Heart left ventricle (tissue), 16 donors: ENCODE measurements around the gene RPA1. TPM values are rescaled to one million over a fixed set of nuclear protein-coding genes. Genes with fewer than 3 reads are reported as not detected.

Experiments used
- ATAC-seq, 4 donors: fragments of 200-7000 bp; cut with Tn5 transposase; one replicate each; pipeline ENCODE4 v1.9.1; 2020 to 2022; ENCODE audit warnings: moderate library complexity in 4 of 4, mild to moderate bottlenecking in 3 of 4, moderate number of reproducible peaks in 1 of 4
- DNase-seq, 5 donors: peaks; one replicate each; pipeline ENCODE4 v3.0.0-alpha.2; 2020
- H3K27ac ChIP-seq, 12 donors: fragments of 200-600 bp; sonication (generic) in 4 of 12; one replicate each; pipeline versions ENCODE4 v1.5.0 to v1.8.0; 2016 to 2022; ENCODE audit warnings: mild to moderate bottlenecking in 2 of 12
- H3K27me3 ChIP-seq, 9 donors: fragments of 200-600 bp; sonication (generic) in 2 of 9; one replicate each; pipeline versions ENCODE4 v1.5.1 to v1.8.0; 2016 to 2022; ENCODE audit warnings: mild to moderate bottlenecking in 3 of 9
- H3K36me3 ChIP-seq, 9 donors: fragments of 200-600 bp; sonication (generic) in 2 of 9; one replicate each; pipeline versions ENCODE4 v1.5.0 to v1.8.0; 2018 to 2022; ENCODE audit warnings: mild to moderate bottlenecking in 2 of 9
- H3K4me1 ChIP-seq, 12 donors: fragments of 200-600 bp; sonication (generic) in 4 of 12; one replicate each; pipeline versions ENCODE4 v1.5.0 to v1.8.0; 2016 to 2022; ENCODE audit warnings: mild to moderate bottlenecking in 3 of 12
- H3K4me3 ChIP-seq, 12 donors: fragments of 200-600 bp; sonication (generic) in 4 of 12; one replicate each; pipeline versions ENCODE4 v1.5.0 to v1.8.0; 2017 to 2022; ENCODE audit warnings: mild to moderate bottlenecking in 9 of 12, moderate library complexity in 4 of 12
- H3K9me3 ChIP-seq, 12 donors: fragments of 200-600 bp; sonication (generic) in 4 of 12; one replicate each; pipeline versions ENCODE4 v1.5.0 to v1.8.0; 2016 to 2022; ENCODE audit warnings: mild to moderate bottlenecking in 1 of 12
- CTCF ChIP-seq, 12 donors: fragments of 200-600 bp; sonication (generic) in 4 of 12; IDR thresholded peaks; one replicate each; pipeline versions ENCODE4 v1.5.0 to v1.8.0; 2018 to 2022; ENCODE audit warnings: antibody characterized with exemption in 12 of 12, mild to moderate bottlenecking in 5 of 12
- POLR2A ChIP-seq, 2 donors: fragments of 450-650 bp; IDR thresholded peaks; one replicate each; pipeline ENCODE4 v1.6.1; 2017; ENCODE audit warnings: antibody characterized with exemption in 2 of 2, mild to moderate bottlenecking in 2 of 2, moderate library complexity in 2 of 2
- WGBS, 4 donors: extraction: QIAGEN DNeasy Blood & Tissue Kit in 2 of 4; methylation state at CpG; one replicate each; pipeline versions ENCODE4 v1.1.5 to v1.1.7; 2013 to 2018; 5-methylcytosine and 5-hydroxymethylcytosine counted together
- intact Hi-C, 10 donors: fragments of 100-400 bp; cut with DNase I; formaldehyde crosslinking; loops; one replicate each; pipeline versions ENCODE4 v1.11.1 to v1.14.2; 2022
- polyA plus RNA-seq, 2 donors: library from polyadenylated mRNA; stranded (reverse); fragments of 200-250 nt; gene quantifications; one replicate each; pipeline ENCODE4 v1.2.3, GENCODE V29; 2013
- total RNA-seq, 9 donors: library from RNA; depleted of rRNA in 2 of 9; stranded (reverse); fragments of >200 nt in 2 of 9; fragmentation: NEBNext Ultra II Directional in 3 of 9; extraction: Animal tissue kit (Norgen Biotek cat#: 25700) in 3 of 9; gene quantifications; one replicate each; pipeline versions ENCODE4 v1.1.0 to v1.2.4, GENCODE V29; 2016 to 2023
- donor health status: ischemic (EF 13 %, LVEDD 7.1; RV severe dilation, severe dysfunction).
- donor health status: healthy with polysubstance abuse.
- donor health status: DM: no; HTN: yes; CAD: no.
- donor health status: DM: no; HTN: no; CAD: no.
- donor health status: ischemic (EF 25% LVEDD 6.9; RV normal size, moderate dysfunction).
- donor health status: ischemic (EF 25% LVEDD 5.7; RV mildly dilated, moderate dysfunction).
- donor health status: healthy.
- donor health status: DM: yes; HTN: yes; CAD: no.
- donor health status: ischemic (EF 35%, LVEDD 5.7; RV mildly dilated, moderate dysfunction).
- donor health status: nonischemic (EF 11% LVEDD 7.7; RV severe dilation, severe dysfunction).
- donor health status: DM: yes; HTN: yes; CAD: no.
- donor health status: PGD.
- donor health status: ischemic (EF 29% LVEDD 5.4; RV normal size, mild dysfunction).
- donor health status: nonischemic (EF 23%, LVEDD 6.1; RV moderate dilation, normal function).

The RPA1 gene
- total and polyA plus RNA-seq, 11 donors, result 10.4 to 87.4 (median 57.3) TPM

GRCh38 chr17:1865252-1866037 lies 35.6 kb downstream of the RPA1 start:
- 69 to 86% (median 77%) methylated on average over 16 to 17 of the region's 17 CpGs for WGBS, 4 donors
- DNase-seq (no peak), ATAC-seq (peak in 2 of 4 donors; percentile 41 to 51)
- TF ChIP-seq POLR2A (IDR thresholded peaks at IDR 0.05) (no peak), CTCF (IDR thresholded peaks at IDR 0.05) (peak; percentile 49 to 73 (median 66))
- peaks cover 0 to 33% (median 6%) of the 10 kb centered on the region in 9 donors for H3K36me3 ChIP-seq
- no peaks in the 10 kb centered on the region for H3K9me3 ChIP-seq
- no peaks in the 10 kb centered on the region for H3K4me1 ChIP-seq
- no peak overlapping the region for H3K27ac ChIP-seq
- H3K27me3 ChIP-seq, result no peaks in the 10 kb centered on the region
- intact Hi-C loops, result loop anchor here in 6 of 10 donors (5.0 to 10.0 kb wide), 5 partner anchors 83 to 201 kb away; partner anchors contain the start of gene WDR81 (in 4 of the 6)
- H3K4me3 ChIP-seq, result no peak overlapping the region

GRCh38 chr17:1867307-1867706 lies 37.5 kb downstream of the RPA1 start:
- intact Hi-C loops, result loop anchor here in 6 of 10 donors (5.0 to 10.0 kb wide), 5 partner anchors 85 to 203 kb away; partner anchors contain the start of gene WDR81 (in 4 of the 6)
- WGBS, 4 donors, result 77 to 93% (median 85%) methylated on average over 3 of the region's 3 CpGs
- Histone ChIP-seq H3K36me3 (peaks cover 0 to 31% (median 15%) of the 10 kb centered on the region in 9 donors), H3K27ac (no peak overlapping the region), H3K9me3 (no peaks in the 10 kb centered on the region), H3K27me3 (no peaks in the 10 kb centered on the region), H3K4me3 (no peak overlapping the region), H3K4me1 (peaks cover 0 to 8% (median 0%) of the 10 kb centered on the region in 12 donors)
- ATAC-seq (no peak), DNase-seq (no peak)
- TF ChIP-seq POLR2A (IDR thresholded peaks at IDR 0.05), result no peak
- no peak for TF ChIP-seq CTCF (IDR thresholded peaks at IDR 0.05)

- 86 to 96% (median 89%) methylated on average over 8 of the region's 8 CpGs for WGBS, 4 donors
- H3K27ac ChIP-seq, result no peak overlapping the region
- no peak overlapping the region for H3K4me3 ChIP-seq
- H3K4me1 ChIP-seq, result peaks cover 0 to 8% (median 0%) of the 10 kb centered on the region in 12 donors
- no peak for ATAC-seq
- TF ChIP-seq CTCF (IDR thresholded peaks at IDR 0.05) (no peak), POLR2A (IDR thresholded peaks at IDR 0.05) (no peak)
- intact Hi-C loops, result loop anchor here in 6 of 10 donors (5.0 to 10.0 kb wide), 5 partner anchors 86 to 203 kb away; partner anchors contain the start of gene WDR81 (in 4 of the 6)
- H3K9me3 ChIP-seq, result no peaks in the 10 kb centered on the region
- DNase-seq, result no peak
- H3K27me3 ChIP-seq, result no peaks in the 10 kb centered on the region
- H3K36me3 ChIP-seq, result peaks cover 0 to 39% (median 23%) of the 10 kb centered on the region in 9 donors
Measured at GRCh38 chr17:1868090-1868489, 38.3 kb downstream of the RPA1 start.

- DNase-seq, result no peak
- Histone ChIP-seq H3K4me1 (peaks cover 0 to 8% (median 0%) of the 10 kb centered on the region in 12 donors), H3K9me3 (no peaks in the 10 kb centered on the region), H3K36me3 (peaks cover 0 to 60% (median 44%) of the 10 kb centered on the region in 9 donors), H3K27me3 (no peaks in the 10 kb centered on the region), H3K27ac (peak overlapping the region in 1 of 12 donors; percentile 28), H3K4me3 (no peak overlapping the region)
- TF ChIP-seq CTCF (IDR thresholded peaks at IDR 0.05) (no peak), POLR2A (IDR thresholded peaks at IDR 0.05) (no peak)
- no peak for ATAC-seq
- intact Hi-C loops, result no loop called here
- 74 to 93% (median 80%) methylated on average over 3 of the region's 3 CpGs for WGBS, 4 donors
Measured at GRCh38 chr17:1870592-1870991, 40.8 kb downstream of the RPA1 start.
